Measurements from ENCODE around the gene GTF2E1. TPM values are rescaled to one million over a fixed set of nuclear protein-coding genes. Genes with fewer than 3 reads are reported as not detected.
A peak's percentile ranks its signal among the peaks of the same experiment; 100 is the strongest.
"Not testable (repeated sequence)": the region's sequence is repeated elsewhere in the genome, so short reads cannot be mapped to it uniquely, and the experiment has no call there.

Gene GTF2E1
- 21.4 TPM for total RNA-seq

DNA sequence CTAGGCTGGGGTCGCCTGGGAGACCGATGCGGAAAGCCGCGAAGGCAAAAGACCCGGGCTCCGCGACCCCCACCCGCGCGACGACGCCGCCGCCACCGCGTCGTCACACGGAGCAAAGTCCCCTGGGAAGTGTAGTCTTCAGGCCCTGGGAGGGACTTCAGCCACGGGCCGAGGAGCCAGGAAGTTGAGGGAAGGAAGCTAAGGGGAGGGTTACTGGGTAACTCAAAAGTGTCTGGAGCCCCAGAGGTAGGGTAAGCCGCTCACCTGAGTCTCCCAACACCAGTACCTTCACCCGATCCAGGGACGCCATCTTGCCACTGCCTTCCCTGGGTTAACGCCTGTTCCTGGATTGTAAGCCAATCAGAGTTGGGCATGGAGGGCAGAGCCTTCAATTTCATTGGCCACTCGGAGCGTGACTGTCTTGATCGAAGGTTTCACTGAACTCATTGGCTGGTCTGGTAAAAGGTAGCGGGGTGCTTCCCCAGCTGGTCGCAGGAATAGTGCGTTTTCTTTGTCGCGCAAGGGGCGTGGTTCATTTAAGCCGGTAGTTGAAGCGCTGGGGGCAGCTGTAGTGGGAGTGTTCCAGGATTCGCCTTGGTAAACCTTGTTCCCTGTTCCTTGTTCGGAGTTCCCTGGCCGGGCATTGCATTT, at the start of gene GTF2E1, which contains the start of gene RABL3:
Gene GTF2E1, plus strand, starts transcription at position 547 of the 651 bp plus-strand sequence. CDS start 7,809 bp downstream, outside the sequence.
Gene RABL3, minus strand, starts transcription at position 319 of the 651 bp plus-strand sequence. Its CDS starts 9 bp downstream, at position 310.
- DNase-seq: peak; percentile 97

DNA sequence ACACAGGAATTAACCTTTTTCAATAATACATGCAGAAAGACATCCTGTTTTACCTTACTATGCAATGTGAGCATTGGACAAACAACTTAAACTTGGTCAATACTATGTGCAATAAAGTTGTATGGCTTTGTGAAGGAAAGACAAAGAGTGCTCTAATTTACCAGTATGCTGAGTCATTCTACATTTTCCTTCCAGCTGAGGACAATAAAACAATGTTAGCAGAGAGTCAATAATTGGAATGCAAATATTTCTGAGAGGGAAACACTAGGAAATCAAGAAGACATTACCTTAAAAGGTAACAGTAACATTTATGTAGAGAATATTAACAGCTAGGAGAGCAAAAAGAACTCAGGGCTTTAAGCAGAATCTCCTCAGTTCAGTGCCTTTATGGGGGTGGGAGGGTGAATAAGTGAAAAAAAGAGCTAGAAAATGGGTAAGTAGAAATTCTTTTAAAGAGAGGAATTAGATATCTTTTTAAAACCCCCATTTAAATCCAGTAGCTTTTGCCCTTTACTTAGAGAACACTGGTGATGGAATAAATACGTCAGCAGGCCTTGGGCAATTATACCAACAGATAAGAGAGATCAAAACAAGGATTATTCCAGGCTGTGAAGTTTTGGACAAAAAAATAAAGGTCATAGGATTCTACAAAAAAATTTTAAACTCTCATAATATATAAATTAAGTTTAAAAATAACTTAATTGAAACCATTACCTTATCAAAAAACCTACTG, 48.9 kb upstream of the GTF2E1 start:
- no peak for DNase-seq

DNA sequence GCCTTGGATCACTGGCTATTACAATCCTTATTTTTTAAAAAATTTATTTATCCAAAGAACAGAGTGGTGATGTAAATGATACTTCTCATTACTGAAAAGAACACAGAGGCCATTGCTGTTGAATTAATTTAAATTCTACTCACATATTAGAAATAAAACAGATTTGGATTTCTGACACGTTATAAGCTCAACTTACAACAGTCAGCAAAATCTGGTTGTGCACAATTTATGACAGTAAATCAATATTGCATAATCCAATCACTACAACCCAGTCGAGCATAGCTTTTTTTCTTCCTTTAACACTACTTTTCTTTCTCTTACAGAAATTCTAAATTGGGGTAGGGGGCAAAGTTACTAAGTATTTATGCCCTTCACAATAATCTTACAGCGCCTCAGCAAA, 43.2 kb upstream of the GTF2E1 start:
- DNase-seq: no peak

DNA sequence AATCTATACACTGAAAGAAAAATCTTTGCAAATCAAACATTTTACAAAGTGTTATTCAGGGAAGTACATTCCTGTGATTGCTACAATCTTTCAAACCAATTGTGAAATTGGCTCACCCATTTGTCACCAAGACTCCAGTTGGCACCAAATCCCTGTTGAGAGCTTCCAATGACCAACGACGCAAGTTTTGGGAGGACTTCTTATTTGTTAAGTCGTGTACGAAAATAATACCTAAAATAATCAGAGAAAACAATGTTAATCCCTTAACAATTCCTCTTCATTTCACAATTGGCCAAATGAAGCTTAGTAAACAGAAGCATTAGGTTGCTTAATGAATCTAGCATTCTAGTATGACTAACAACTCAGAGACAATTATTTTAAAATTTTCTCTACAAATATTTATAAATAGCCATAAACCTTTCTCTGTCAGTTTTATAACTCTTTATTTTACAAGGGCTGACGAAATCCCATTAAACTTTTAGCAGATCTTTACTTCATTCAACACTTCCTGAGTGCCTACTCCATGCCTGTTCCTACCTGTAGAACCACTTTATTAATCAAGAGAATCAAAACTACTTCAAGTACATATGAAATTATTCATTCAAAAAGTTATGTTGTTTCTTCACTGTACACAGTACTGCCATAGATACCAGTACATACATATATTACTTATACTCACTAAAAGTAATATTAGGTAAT, 36.5 kb upstream of the GTF2E1 start:
- no peak for DNase-seq

DNA sequence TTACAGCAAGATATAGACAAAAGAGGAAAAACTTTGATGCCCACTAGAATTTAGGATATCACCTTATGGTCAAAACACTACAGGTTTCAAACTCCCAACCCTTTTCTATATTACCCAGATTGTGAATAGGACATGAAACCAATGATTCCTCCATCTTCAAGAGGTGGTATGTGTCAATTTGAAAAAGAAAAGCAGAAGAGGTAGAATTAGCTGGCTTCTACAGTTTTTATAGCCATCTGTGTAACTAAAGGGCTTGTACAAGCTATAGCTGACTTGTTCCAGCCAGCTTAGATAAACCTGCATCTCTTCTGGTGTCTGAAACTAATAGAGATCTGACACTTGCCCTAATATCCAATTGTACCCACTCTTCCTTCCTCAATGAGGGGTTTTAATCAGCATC, 35.6 kb upstream of the GTF2E1 start:
- DNase-seq: no peak

DNA sequence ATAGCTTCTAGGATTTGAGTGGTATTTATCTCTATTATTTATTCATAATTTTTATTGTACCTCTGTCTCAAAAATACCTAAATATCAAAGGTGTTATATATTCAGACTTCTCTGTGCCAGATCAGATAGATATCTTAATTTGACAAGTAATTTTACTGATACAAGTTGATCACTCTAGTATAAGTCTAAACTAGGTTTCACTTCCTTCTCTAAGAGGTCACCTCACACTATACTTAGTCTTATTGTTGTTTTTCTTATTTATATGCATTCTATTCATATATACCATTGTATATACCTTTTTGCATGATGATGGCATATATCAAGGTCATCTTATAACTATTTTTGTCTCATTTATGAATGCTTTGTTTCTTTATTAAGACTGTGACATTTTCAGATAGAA, 34.1 kb upstream of the GTF2E1 start:
- no peak for DNase-seq

DNA sequence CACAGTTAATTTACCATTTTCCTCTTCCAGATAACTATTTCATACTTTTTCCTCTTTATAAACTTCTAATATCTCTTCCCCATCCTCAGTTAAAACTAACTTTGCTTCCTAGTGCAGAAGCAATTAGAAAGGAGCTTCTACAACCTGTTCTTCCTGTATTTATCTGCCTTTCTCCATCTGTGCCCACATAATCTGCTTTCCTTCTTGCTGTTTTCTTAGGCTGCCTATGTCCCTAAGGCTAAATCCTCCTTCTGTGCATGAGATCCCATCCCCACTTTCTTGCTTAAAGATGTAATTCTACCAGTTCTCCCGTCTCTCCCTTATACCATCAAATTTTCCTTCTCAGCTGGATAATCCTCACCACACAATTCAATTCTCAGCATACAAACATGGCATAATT, 32.2 kb upstream of the GTF2E1 start:
- DNase-seq: no peak

DNA sequence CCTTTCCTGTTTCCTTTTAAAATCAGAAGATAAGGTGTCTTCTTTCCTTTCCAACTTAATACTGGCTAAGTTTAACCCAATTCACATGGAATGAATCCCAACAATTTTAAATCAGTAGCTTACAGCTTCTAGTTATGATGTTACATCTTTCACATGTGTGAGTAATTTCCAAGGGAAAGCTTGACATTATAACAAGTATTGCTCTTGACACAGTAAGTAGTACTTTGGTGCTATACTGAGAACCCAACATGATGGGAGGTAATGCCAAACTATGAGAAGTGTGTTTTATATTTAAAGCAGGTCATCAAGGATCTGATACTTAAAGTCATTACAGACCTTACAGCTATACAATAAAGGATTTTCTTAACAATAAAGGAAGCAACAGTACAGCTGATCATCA, 29.3 kb upstream of the GTF2E1 start:
- no peak for DNase-seq

DNA sequence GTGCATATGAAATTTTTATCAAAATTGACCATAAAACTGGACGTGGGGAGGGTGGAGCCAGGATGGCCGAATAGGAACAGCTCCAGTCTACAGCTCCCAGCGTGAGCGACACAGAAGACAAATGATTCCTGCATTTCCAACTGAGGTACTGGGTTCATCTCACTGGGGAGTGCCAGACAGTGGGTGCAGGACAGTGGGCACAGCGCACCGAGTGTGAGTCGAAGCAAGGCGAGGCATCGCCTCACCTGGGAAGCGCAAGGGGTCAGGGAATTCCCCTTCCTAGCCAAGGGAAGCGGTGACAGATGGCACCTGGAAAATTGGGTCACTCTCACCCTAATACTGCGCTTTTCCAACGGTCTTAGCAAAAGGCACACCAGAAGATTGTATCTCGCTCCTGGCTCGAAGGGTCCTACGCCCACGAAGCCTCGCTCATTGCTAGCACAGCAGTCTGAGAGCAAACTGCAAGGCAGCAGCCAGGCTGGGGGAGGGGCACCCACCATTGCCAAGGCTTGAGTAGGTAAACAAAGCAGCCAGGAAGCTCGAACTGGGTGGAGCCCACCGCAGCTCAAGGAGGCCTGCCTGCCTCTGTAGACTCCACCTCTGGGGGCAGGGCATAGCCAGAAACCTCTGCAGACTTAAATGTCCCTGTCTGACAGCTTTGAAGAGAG, 23.2 kb upstream of the GTF2E1 start:
- not testable (repeated sequence) for DNase-seq

DNA sequence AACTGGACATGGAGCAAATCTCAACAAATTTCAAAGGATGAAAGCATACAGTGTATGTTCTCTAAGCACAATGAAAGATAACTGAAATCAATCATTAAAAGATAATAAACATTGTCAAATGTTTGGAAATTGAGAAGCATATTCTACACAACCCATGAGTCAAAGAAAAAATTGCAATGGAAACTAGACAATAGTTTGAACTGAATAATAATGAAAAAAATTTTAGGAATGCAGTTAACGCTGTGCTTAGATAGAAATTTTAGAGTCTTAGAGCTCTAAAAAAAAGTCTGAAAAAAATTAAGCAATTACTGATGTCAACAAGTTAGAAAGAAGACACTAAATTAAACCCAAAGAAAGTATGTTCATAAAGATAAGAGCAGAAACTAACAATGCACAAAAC, 15.8 kb upstream of the GTF2E1 start:
- DNase-seq: no peak

DNA sequence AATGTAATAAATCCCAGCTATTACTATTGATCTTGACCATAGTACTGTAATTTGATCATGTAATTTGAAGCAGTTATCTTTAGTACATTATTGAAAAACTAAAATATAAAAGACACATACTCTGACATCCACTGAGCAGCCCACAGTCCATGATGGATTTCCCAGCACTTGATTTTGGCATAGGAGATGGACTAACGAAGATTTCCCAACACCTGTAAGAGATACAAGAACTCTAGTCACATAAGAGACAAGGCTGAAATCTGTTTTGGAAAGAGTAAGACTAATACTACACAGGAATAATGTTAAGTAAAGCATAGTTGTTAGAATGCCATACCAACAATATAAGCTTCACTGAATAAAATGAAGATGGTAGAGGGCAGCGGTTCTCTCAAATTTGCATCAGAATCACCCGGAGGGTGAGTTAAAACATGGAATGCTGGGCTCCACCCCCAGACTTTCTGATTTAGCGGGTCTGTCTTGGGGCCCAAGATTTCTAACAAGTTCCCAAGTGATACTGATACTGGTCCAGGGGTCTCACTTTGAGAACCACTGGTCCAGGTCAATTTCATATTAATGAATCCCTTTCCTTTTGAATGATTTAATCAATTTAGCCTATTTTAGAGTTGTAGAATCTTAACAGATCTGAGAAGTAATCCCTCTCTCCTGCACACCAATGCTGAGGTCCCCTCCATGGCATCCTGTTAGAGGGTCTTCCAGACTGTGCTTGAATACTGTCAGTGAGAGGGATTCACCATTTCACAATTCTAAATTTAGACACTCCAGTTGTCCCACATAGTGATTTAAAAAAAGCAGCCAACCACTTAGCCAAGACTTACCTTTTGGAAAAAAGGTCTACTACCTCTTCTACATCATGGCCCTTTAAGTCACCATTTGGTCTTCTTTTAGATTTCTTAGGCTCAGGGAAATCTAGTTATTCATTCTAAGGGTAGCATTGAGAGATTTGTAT, 11.7 kb upstream of the GTF2E1 start:
- DNase-seq: no peak

DNA sequence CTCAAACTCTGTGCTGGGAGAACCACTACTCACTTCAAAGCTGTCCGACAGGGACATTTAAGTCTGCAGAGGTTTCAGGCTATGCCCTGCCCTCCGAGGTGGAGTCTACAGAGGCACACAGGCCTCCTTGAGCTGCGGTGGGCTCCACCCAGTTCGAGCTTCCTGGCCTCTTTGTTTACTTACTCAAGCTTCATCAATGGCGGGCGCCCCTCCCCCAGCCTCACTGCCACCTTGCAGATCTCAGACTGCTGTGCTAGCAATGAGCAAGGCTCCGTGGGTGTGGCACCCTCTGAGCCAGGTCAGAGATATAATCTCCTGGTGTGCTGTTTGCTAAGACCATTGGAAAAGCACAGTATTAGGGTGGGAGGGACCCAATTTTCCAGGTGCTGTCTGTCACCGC, 4.5 kb upstream of the GTF2E1 start:
- not testable (repeated sequence) for DNase-seq

DNA sequence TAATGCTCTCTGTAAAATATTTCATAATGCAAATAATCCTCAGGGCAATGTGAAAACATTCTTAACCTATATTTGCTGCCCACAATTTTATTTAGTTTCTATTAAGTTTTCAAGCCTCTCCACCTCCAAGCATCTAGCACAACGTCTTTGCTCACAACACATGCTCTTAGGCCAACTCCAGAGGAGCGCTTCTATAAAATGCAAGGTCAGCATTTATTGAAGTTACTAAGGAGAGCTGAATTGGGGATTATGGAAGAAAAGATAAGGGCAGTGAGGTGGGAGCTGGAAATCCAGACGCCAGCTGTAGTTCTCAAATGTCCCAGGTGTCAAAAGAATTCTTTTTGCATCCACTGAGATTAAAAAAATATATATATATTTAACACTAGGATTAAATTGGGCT, 1.2 kb upstream of the GTF2E1 start:
- no peak for DNase-seq

DNA sequence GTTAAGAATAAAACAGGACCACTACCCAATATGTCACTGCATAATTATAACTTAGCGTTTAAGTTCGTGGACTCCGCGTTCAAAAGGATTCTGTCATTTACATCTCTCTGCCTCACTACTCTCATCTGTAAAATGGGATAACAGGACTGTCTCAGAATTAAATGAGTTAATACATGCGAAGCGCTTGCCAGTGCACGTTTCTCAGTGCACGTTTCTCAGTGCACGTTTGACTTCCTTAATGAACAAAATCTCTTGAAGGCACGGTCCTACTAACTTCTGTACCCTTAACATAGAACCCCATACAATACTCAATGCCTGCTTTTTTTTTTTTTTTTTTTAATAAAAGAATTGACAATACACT, 727 bp upstream of the GTF2E1 start:
- DNase-seq: no peak

DNA sequence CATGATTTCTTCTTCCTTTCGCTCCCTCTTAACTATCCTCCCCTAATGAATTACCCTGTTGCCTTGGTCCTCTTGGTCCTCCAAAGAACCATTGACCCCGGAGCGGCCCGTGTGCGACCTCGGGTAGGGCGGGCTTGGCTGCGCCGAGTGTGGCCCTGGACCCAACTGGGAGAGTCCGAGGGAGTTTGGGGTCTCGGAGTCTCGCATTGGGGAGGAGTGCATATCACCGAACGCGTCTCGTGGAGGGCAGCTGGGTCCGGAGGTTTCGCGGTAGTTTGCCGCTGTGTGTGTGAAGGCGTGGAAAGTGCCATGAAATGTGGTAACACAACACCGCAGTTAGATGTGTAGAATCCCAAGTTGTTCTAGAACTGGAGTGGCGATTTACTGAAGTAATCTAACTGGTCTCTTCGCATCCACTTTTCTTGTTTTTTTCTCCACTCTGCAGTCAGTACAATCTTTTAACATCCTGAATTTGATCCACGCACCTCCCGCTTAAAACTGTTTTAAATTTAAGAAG, 363 bp downstream of the GTF2E1 start:
- DNase-seq: no peak

DNA sequence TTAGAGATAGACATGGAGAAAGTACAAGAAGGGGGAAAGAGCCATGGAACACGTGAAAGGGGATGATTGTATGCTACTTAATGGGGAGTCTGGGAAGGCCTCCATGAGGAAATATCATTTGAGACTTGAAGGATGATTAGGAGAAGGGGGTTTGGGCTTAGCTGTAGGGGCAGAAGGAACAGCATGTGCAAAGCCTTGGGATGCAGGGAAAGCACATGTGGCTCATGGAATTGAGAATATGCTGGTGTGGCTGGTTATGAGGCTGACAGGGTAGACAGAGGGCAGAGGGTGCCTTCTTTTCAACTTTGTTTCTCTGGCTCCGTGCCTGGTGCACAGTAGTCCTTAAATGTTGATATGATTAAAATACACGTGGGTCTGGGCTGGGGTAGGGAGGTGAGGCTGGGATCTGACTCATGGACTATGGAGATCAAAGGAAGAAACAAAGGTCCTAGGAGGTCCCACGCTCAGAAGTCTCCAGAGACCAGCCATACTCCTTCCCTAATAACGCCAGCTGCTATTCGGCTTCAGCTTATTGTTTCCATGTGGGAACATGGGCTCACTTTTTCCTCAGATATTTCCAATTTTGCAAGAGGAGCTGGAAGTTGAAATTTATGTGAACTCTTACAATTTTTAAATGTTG, 1.1 kb downstream of the GTF2E1 start:
- no peak for DNase-seq

DNA sequence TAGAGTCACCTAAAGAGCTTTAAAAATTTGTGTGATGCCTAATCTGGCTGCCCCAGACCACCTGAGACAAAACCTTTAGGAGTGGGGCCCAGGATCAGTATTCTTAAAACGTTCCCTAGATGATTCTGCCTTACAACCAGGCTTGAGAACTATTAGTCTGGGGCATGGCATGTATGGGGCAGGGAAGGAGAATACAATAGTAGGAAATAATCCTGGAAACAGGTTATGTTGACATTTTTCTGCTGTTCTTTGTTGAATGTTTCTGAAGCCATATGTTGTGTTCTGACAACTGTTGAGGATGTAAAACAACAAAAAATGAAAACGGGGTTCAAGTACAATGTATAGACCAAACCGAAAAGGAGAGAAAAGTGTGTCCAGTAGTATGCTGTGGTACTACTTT, 2.9 kb downstream of the GTF2E1 start:
- DNase-seq: no peak

DNA sequence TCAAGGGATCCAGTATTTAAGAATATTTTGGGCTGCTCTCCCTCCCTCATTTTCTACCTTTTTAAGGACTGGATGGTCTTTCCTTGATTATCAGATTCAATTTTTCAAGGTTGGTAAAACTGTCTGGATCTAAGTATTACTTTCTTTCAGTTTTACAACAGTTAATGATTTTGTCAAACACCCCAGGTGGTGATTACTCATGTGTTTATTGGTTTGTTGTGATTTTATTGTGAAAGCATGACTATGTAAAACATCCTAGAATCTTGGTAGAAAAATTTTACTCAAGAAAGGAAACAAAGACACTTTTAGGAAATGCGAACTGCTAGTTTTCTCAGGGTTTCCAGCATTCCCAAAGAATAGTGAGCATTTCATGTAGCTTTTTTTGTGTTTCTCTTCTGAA, 7.3 kb downstream of the GTF2E1 start:
- DNase-seq: no peak

DNA sequence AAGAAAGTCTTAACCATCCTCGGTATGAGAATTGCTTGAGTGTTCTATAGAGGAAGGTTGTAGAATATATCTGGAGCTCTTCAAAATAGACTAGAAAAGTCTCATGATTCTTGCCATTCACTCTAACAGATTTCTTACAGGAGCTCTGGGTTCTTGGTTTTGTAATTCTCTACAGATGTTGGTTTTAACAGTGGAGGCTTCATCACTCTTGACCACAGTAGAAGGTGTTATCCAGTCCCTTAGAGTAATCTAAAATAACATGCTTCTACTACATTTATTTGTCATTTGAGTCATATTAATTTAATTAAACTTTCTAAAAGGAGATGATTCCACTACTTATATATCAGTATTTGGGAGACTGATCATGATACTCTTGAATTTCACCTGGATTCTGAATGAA, 9.7 kb downstream of the GTF2E1 start:
- no peak for DNase-seq

DNA sequence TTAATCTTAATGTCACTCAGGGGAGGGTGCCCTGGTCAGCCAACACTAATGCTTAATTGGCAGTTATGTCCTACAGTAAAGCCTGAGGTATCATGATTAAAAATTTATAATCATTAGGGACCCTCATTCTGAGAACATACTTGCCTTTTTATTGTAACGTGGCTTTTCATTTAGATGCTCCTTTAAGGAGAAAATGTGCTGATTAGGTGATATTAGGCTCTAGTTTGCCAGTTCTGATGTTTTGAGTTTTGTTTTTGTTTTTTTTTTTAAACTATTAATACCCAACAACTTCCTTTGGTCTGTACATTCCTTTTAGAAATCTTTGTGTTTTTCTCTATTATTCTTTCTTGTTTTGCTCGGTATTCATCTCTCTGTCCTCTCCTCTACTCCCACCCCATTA, 10.3 kb downstream of the GTF2E1 start:
- no peak for DNase-seq

DNA sequence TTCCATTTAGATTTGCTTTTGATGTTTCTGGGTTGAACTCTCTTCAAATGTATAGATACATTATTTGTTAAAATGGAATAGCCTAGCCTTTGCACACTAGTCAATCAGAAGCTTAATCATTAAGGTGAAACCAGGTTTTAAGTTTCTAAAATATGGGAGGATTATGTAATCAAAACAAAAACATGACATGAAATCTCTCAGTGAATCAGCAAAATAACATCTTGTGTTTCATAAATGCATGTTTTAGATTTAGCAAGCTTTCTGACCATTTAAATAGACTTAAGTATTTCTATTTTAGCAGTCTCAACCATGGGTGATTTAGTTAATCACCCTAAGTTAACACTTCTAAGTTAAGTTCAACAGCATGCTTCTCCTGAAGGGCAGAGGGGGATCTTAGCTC, 11.3 kb downstream of the GTF2E1 start:
- DNase-seq: no peak
